ENCODE results near the gene RBM15B. TPM values are rescaled to one million over a fixed set of nuclear protein-coding genes. Genes with fewer than 3 reads are reported as not detected.

RBM15B gene
- total RNA-seq, 2 donors from 2014 or later: 21.1 to 22.8 TPM

- H3K9me3 ChIP-seq: no peaks in the 10 kb centered on the region
- H3K4me1 ChIP-seq: peaks cover 87% of the 10 kb centered on the region
- H3K27ac ChIP-seq: peak overlapping the region; percentile 48 to 90 (median 71)
- no peak overlapping the region for H3K4me3 ChIP-seq
- no peaks in the 10 kb centered on the region for H3K27me3 ChIP-seq
- intact Hi-C loops (cut with DNase I): loop anchor here (10.0 kb wide), 1 partner anchor 284 kb away; the partner anchor contains the start of gene TEX264
- DNase-seq (peak in 1 of 4 donors; percentile 24), ATAC-seq (peak; percentile 5)
- TF ChIP-seq POLR2A (IDR thresholded peaks at IDR 0.05) (no peak), CTCF (IDR thresholded peaks at IDR 0.05) (peak in 1 of 7 experiments; percentile 92)
- H3K36me3 ChIP-seq (replicated peaks in 1 of 2; ENCODE audit: insufficient read depth in 1 of 2, low read depth in 2 of 2): peaks cover 0 to 2% of the 10 kb centered on the region in 2 donors
- WGBS, 2 donors: 25 to 38% methylated on average over 15 to 29 of the region's 29 CpGs
Observed at GRCh38 chr3:51390246-51391074, 625 bp upstream of the RBM15B start.

- Histone ChIP-seq H3K27ac (peak overlapping the region; percentile 82 to 90 (median 85)), H3K4me3 (peak overlapping the region; percentile 46 to 75), H3K9me3 (no peaks in the 10 kb centered on the region), H3K4me1 (peaks cover 81% of the 10 kb centered on the region), H3K36me3 (replicated peaks in 1 of 2; ENCODE audit: insufficient read depth in 1 of 2, low read depth in 2 of 2) (peaks cover 0 to 4% of the 10 kb centered on the region in 2 donors), H3K27me3 (no peaks in the 10 kb centered on the region)
- TF ChIP-seq CTCF (IDR thresholded peaks at IDR 0.05) (no peak), POLR2A (IDR thresholded peaks at IDR 0.05) (peak; percentile 8 to 28 (median 17))
- DNase-seq (peak; percentile 26 to 39 (median 38)), ATAC-seq (peak; percentile 5)
- intact Hi-C loops (cut with DNase I): loop anchor here (10.0 kb wide), 1 partner anchor 283 kb away; the partner anchor contains the start of gene TEX264
- WGBS, 2 donors: 4% methylated on average over 103 of the region's 115 CpGs; no CpG with 5 or more reads in 1 of the 2 donors
Observed at GRCh38 chr3:51391566-51392354, 675 bp downstream of the RBM15B start.

GRCh38 chr3:51392355-51393133 lies 1.5 kb downstream of the RBM15B start:
- DNase-seq (no peak), ATAC-seq (no peak)
- peak overlapping the region in 3 of 4 donors; percentile 83 to 90 (median 87) for H3K27ac ChIP-seq
- no peaks in the 10 kb centered on the region for H3K27me3 ChIP-seq
- intact Hi-C loops (cut with DNase I): loop anchor here (10.0 kb wide), 1 partner anchor 282 kb away; the partner anchor contains the start of gene TEX264
- WGBS, 2 donors: 84 to 86% methylated on average over 27 to 42 of the region's 42 CpGs
- peaks cover 74% of the 10 kb centered on the region for H3K4me1 ChIP-seq
- peaks cover 0 to 8% of the 10 kb centered on the region in 2 donors for H3K36me3 ChIP-seq (replicated peaks in 1 of 2; ENCODE audit: insufficient read depth in 1 of 2, low read depth in 2 of 2)
- H3K9me3 ChIP-seq: no peaks in the 10 kb centered on the region
- H3K4me3 ChIP-seq: peak overlapping the region; percentile 46 to 75
- TF ChIP-seq POLR2A (IDR thresholded peaks at IDR 0.05) (no peak), CTCF (IDR thresholded peaks at IDR 0.05) (no peak)

GRCh38 chr3:51393134-51393495 lies 2.0 kb downstream of the RBM15B start:
- intact Hi-C loops (cut with DNase I): loop anchor here (10.0 kb wide), 1 partner anchor 282 kb away; the partner anchor contains the start of gene TEX264
- Histone ChIP-seq H3K4me1 (peaks cover 68% of the 10 kb centered on the region), H3K4me3 (no peak overlapping the region), H3K9me3 (no peaks in the 10 kb centered on the region), H3K27me3 (no peaks in the 10 kb centered on the region), H3K27ac (no peak overlapping the region), H3K36me3 (replicated peaks in 1 of 2; ENCODE audit: insufficient read depth in 1 of 2, low read depth in 2 of 2) (peaks cover 0 to 8% of the 10 kb centered on the region in 2 donors)
- 90 to 92% methylated on average over 11 to 17 of the region's 17 CpGs for WGBS, 2 donors
- TF ChIP-seq POLR2A (IDR thresholded peaks at IDR 0.05): no peak
- TF ChIP-seq CTCF (IDR thresholded peaks at IDR 0.05): no peak
- ATAC-seq (no peak), DNase-seq (no peak)

Measured in body of pancreas (tissue), 4 donors.